Measurements from ENCODE around the gene TRAF2. TPM values are rescaled to one million over a fixed set of nuclear protein-coding genes. Genes with fewer than 3 reads are reported as not detected.

TRAF2 gene
- total and polyA plus RNA-seq, 2 donors (not counting 3 experiments of a cell fraction or from before 2014, with no cell fraction given): 10.9 to 23.1 TPM

DNA sequence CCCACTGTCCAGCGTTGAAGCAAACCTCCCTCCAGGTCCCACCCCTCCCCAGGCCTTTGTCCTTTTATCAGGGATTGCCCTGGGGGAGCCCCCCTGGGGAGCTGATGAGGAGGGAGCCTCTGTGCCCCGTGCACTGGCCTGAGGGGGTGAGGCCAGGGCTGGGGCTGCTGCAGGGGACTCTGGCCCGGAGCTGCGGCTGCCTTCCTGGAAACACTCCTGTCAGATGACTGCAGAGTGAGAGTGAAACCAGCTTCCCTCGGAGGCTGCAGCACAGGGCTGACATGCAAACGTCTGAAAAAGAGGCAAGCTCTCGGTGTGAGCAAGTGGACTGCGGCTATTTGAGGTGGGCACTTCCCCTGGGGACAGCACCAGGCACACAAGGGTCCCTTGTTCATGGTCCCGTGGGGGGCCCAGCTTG, 4.6 kb upstream of the TRAF2 start:
- Histone ChIP-seq H3K4me2 (ENCODE audit: insufficient read depth, low read length) (no peak overlapping the region), H3K27ac (ENCODE audit: insufficient read depth, low read depth, low read length) (no peak overlapping the region), H3K36me3 (ENCODE audit: control insufficient read depth in 2 of 2, extremely low read depth in 1 of 2, insufficient read depth in 2 of 2, low read length in 2 of 2) (no peaks in the 10 kb centered on the region), H3K9me3 (replicated peaks; ENCODE audit: control insufficient read depth, insufficient read depth, low read length) (no peaks in the 10 kb centered on the region), H3K4me1 (ENCODE audit: control insufficient read depth, extremely low read depth, insufficient read depth, low read length) (peaks cover 10% of the 10 kb centered on the region), H3K79me2 (ENCODE audit: control insufficient read depth, insufficient read depth, low read length) (peaks cover under 1% of the 10 kb centered on the region), H3K9ac (replicated peaks; ENCODE audit: extremely low read depth, insufficient read depth, low read length) (no peak overlapping the region), H2AFZ (ENCODE audit: low read depth, low read length) (no peak overlapping the region), H4K20me1 (replicated peaks; ENCODE audit: control insufficient read depth, extremely low read depth, insufficient read depth, low read length) (no peaks in the 10 kb centered on the region), H3K27me3 (ENCODE audit: control insufficient read depth in 2 of 2, insufficient read depth in 2 of 2, low read length in 2 of 2) (no peaks in the 10 kb centered on the region), H3K9me1 (replicated peaks; ENCODE audit: control insufficient read depth, extremely low read depth, insufficient read depth, low read length) (no peaks in the 10 kb centered on the region), H3K4me3 (replicated peaks in 1 of 3; ENCODE audit: insufficient read depth in 1 of 3, low read depth in 1 of 3, low read length in 3 of 3) (no peak overlapping the region)
- TF ChIP-seq, protein P1, sequence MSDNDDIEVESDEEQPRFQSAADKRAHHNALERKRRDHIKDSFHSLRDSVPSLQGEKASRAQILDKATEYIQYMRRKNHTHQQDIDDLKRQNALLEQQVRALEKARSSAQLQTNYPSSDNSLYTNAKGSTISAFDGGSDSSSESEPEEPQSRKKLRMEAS (IDR thresholded peaks at IDR 0.05; ENCODE audit: insufficient read depth, insufficient read length): no peak
- TF ChIP-seq JUN (IDR thresholded peaks at IDR 0.05; ENCODE audit: borderline replicate concordance, insufficient read depth, insufficient read length, low read depth): no peak
- TF ChIP-seq EZH2 (IDR thresholded peaks at IDR 0.05; ENCODE audit: borderline replicate concordance, low read depth, low read length, severe bottlenecking): no peak
- no peak for TF ChIP-seq FOS (IDR thresholded peaks at IDR 0.05; ENCODE audit: borderline replicate concordance, insufficient read depth, low read length)
- no peak for TF ChIP-seq MYC (IDR thresholded peaks at IDR 0.05; ENCODE audit: low read depth, low read length)
- no peak for TF ChIP-seq POLR2A (IDR thresholded peaks at IDR 0.05; ENCODE audit: low read depth, low read length)
- no peak for TF ChIP-seq GATA2 (IDR thresholded peaks at IDR 0.05; ENCODE audit: insufficient read depth, insufficient read length, low read depth, low read length)
- TF ChIP-seq POLR2AphosphoS5 (IDR thresholded peaks at IDR 0.05; ENCODE audit: insufficient read depth, low read depth, low read length): no peak
- CTCF ChIA-PET: interaction anchor here (1.1 kb wide), 1 partner anchor 35 kb away, joined by 3 read pairs; no protein-coding TSS in a partner anchor
- no TSS peak for BruUV-seq (replicated peaks)
- POLR2A ChIA-PET: no interaction called here
- FAIRE-seq: no peak
- DNase-seq (ENCODE audit: low read depth, low spot score): no peak
- dilution Hi-C loops (cut with MboI; ENCODE audit: extremely low pct_ligation_motif_present, low sequenced_read_pairs) (no loop called here), intact Hi-C loops (cut with micrococcal nuclease) (no loop called here)
